GM20000 (cell line): ENCODE data around the gene ZBTB11.
"Not testable (repeated sequence)": the region's sequence is repeated elsewhere in the genome, so short reads cannot be mapped to it uniquely, and the experiment has no call there.

Source experiments
- DNase-seq: peaks from one replicate; pipeline ENCODE4 v3.0.0; 2012; ENCODE audit warnings: low spot score
- TF ChIP-seq, protein P1 (sequence below): IDR thresholded peaks from 2 replicates; pipeline ENCODE4 v1.5.1; 2012; ENCODE audit warnings: mild to moderate bottlenecking, control low read depth; ENCODE audit errors: extremely low read depth, missing control alignments

Gene ZBTB11

DNA sequence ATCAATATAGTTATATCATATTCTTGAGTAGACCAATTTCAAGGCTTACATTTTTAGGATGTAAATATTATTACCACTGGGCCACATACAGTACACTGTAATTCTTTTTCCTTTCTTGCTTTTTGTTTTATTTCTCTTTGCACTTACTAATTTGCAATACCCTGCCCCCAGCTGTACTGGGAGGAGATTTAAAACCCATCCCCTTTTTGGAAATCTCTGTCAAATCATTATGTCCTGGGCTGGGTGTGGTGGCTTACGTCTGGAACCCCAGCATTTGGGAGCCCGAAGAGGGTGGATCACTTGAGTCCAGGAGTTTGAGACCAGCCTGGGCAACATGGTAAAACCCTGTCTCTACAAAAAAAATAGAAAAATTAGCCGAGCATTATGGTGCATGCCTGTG lies 16.2 kb downstream of the ZBTB11 start:
- DNase-seq, result no peak
- TF ChIP-seq, protein P1, sequence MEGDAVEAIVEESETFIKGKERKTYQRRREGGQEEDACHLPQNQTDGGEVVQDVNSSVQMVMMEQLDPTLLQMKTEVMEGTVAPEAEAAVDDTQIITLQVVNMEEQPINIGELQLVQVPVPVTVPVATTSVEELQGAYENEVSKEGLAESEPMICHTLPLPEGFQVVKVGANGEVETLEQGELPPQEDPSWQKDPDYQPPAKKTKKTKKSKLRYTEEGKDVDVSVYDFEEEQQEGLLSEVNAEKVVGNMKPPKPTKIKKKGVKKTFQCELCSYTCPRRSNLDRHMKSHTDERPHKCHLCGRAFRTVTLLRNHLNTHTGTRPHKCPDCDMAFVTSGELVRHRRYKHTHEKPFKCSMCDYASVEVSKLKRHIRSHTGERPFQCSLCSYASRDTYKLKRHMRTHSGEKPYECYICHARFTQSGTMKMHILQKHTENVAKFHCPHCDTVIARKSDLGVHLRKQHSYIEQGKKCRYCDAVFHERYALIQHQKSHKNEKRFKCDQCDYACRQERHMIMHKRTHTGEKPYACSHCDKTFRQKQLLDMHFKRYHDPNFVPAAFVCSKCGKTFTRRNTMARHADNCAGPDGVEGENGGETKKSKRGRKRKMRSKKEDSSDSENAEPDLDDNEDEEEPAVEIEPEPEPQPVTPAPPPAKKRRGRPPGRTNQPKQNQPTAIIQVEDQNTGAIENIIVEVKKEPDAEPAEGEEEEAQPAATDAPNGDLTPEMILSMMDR, result no peak

DNA sequence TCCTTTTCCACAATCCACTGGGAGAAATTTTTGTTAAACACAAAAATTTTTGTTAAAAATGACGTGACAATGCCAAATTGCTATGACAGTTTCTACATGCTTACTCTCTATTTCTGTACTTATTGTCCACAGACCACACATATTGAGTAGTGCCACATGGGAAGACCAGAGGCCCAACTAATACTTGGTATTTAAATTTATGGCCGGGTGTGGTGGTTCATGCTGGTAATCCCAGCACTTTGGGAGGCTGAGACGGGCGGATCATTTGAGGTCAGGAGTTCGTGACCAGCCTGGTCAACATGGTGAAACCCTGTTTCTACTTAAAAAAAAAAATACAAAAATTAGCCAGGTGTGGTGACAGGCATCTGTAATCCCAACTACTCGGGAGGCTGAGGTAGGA lies 20.3 kb downstream of the ZBTB11 start:
- no peak for DNase-seq
- TF ChIP-seq, protein P1, result no peak

DNA sequence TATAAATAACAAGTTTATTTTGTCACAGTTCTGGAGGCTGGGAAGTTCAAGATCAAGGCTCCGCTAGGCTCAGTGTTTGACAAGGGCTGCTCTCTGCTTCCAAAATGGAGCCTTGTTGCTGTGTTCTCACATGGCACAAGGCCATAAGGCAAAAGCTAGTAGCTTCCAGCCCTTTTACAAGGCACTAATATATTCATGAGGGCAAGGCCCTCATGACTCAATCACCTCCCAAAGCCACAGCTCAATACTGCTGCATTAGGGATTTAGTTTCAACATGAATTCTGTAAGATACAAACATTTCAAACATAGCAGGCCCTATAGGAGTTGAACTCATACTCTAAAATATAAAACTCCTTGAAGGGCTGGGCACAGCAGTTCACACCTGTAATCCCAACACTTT lies 30.2 kb downstream of the ZBTB11 start:
- TF ChIP-seq, protein P1, result no peak
- DNase-seq, result no peak

DNA sequence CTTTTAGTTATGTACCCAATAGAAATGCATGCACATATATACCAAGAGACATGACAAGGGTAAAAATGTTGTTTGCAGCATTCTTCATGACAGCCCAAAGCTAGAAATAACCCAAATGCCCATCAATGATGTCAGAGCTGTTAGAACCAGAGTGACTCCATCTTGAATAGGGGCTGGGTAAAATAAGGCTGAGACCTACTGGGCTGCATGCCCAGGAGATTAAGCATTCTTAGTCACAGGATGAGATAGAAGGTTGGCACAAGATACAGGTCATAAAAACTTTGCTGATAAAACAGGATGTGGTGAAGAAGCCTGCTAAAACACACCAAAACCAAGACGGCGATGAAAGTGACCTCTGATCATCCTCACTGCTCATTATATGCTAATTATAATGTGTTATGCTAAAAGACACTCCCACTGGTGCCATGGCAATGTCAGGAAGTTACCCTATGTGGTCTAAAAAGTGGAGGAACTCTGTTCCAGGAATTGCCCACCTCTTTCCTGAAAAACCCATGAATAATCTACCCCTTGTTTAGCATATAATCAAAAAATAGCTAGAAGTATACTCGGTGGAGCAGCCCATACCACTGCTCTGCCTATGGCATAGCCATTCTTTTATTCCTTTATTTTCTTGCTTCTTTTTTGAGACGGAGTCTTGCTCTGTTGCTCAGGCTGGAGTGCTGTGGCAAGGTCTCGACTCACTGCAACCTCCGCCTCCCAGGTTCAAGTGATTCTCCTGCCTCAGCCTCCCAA lies 32.9 kb downstream of the ZBTB11 start:
- DNase-seq, result no peak
- TF ChIP-seq, protein P1, result no peak

DNA sequence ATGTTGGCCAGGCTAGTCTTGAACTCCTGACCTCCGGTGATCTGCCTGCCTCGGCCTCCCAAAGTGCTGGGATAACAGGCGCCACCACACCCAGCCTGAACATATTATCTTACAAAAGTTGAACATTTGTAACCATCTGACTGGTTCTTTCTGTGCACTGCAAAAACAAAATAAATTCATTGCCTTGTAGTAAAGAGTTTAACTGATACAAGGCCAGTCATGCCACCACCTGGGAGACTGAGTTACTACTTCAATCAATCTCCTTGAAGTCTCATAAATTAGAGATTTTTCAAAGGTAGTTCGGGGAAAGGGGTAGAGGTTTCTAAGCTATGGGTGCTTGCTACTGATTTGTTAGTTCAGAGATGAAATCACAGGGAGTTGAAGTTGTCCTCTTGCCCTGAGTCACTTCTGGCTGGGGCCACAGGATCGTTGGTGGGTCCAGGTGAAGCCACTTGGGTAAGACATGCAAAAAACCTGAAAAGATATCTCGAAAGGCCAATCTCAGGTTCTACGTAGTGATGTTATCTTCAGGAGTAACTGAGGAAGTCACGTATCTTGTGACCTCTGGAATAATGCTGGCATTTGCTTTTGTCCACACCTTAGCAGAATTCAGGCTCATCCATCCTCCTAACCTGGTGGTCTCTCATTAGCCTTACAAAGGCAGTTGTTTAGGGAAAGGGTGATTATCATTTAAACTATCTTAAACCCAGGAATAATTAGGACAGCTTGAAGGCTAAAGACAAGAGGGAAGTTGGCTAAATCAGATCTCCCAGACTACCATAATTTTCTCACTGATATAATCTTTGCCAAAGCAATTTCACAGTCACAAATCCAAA lies 33.7 kb downstream of the ZBTB11 start:
- TF ChIP-seq, protein P1, result no peak
- DNase-seq, result no peak

DNA sequence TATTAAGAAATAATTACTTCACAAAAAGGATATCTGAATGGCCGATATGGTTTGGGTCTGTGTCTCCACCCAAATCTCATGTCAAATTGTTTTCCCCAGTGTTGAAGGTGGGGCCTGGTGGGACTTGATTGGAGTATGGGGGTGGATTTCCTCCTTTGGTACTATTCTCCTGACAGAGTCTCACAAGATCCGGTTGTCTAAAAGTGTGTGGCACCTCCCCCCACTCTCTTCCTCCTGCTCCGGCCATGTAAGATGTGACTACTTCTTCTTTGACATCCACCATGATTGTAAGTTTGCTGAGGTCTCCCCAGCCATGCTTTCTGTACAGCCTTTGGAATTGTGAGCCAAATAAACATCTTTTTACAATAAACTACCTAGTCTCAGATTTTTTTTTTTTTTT lies 34.5 kb downstream of the ZBTB11 start:
- no peak for DNase-seq
- TF ChIP-seq, protein P1, result no peak

DNA sequence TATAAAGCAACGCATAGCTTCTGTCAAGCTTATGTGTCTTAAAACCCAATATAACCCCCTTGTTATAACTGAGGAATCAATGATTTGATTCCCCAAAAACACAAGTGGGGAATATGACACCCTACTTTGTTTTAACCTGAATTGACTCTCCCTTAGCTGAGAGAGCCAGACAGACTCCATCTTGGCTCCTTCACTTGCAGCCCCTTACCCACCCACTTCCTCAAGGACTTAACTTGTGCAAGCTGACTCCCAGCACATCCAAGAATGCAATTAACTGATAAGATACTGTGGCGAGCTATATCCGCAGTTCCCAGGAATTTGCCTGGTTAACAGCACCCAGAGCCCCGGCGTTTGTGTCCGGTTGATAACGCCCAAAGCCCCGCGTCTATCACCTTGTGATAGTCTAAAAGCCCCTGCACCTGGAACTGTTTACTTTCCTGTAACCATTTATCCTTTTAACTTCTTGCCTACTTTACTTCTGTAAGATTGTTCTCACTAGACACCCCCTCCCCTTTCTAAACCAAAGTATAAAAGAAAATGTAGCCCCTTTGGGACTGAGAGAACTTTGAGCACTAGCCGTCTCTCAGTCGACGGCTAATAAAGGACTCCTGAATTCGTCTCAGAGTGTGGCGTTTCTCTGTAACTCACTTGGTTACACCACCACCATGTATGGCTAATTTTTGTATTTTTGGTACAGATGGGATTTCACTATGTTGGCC lies 35.4 kb downstream of the ZBTB11 start:
- DNase-seq, result not testable (repeated sequence)
